ENCODE measurements around the gene AHCYL1.

DNA sequence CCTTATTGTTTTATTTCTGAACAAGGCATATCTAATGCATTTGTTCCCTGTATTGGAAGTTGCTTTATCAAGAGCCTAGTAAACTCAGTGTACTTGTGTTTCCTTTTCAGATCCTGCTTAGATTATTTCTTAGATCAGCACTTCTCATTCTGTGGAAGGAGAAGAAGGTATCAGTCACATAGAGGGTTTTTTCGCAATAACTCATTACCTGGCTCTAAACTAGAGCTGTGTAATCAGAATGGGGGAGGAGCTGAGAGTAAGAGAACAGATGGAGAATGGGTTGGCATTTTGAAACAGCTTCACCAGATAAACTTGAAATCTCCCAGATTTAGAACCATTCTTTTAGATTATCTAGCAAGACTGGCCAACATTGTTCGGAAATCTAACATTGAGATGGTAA is 11.0 kb downstream of the AHCYL1 start:
- TF ChIP-seq POLR2AphosphoS5 (IDR thresholded peaks at IDR 0.05; ENCODE audit: low read depth, low read length) (no peak), HDAC2 (IDR thresholded peaks at IDR 0.05; ENCODE audit: borderline replicate concordance in 1 of 2, low read depth in 2 of 2, low read length in 2 of 2) (no peak), POLR2A (IDR thresholded peaks at IDR 0.05; ENCODE audit: control extremely low read depth in 1 of 2, low read depth in 2 of 2, low read length in 2 of 2) (no peak), EP300 (IDR thresholded peaks at IDR 0.05; ENCODE audit: borderline replicate concordance in 1 of 2, low read depth in 2 of 2, low read length in 2 of 2) (no peak), SRF (IDR thresholded peaks at IDR 0.05; ENCODE audit: low read depth, low read length) (no peak), GABPA (IDR thresholded peaks at IDR 0.05; ENCODE audit: borderline replicate concordance, insufficient read depth, low read length) (no peak), GTF2F1 (IDR thresholded peaks at IDR 0.05; ENCODE audit: borderline replicate concordance, low read depth, low read length) (no peak), TAF1 (IDR thresholded peaks at IDR 0.05; ENCODE audit: low read depth, low read length) (no peak), RBBP5 (IDR thresholded peaks at IDR 0.05; ENCODE audit: borderline replicate concordance, low read depth, low read length) (no peak), CHD2 (IDR thresholded peaks at IDR 0.05; ENCODE audit: low read length) (no peak), RFX5 (IDR thresholded peaks at IDR 0.05; ENCODE audit: borderline replicate concordance, low read depth, low read length) (no peak)
- TF ChIP-seq, protein P1, sequence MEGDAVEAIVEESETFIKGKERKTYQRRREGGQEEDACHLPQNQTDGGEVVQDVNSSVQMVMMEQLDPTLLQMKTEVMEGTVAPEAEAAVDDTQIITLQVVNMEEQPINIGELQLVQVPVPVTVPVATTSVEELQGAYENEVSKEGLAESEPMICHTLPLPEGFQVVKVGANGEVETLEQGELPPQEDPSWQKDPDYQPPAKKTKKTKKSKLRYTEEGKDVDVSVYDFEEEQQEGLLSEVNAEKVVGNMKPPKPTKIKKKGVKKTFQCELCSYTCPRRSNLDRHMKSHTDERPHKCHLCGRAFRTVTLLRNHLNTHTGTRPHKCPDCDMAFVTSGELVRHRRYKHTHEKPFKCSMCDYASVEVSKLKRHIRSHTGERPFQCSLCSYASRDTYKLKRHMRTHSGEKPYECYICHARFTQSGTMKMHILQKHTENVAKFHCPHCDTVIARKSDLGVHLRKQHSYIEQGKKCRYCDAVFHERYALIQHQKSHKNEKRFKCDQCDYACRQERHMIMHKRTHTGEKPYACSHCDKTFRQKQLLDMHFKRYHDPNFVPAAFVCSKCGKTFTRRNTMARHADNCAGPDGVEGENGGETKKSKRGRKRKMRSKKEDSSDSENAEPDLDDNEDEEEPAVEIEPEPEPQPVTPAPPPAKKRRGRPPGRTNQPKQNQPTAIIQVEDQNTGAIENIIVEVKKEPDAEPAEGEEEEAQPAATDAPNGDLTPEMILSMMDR (IDR thresholded peaks at IDR 0.05; ENCODE audit: control extremely low read depth in 1 of 3, insufficient read depth in 1 of 3, low read depth in 1 of 3, low read length in 3 of 3): no peak
- TF ChIP-seq, protein P2, sequence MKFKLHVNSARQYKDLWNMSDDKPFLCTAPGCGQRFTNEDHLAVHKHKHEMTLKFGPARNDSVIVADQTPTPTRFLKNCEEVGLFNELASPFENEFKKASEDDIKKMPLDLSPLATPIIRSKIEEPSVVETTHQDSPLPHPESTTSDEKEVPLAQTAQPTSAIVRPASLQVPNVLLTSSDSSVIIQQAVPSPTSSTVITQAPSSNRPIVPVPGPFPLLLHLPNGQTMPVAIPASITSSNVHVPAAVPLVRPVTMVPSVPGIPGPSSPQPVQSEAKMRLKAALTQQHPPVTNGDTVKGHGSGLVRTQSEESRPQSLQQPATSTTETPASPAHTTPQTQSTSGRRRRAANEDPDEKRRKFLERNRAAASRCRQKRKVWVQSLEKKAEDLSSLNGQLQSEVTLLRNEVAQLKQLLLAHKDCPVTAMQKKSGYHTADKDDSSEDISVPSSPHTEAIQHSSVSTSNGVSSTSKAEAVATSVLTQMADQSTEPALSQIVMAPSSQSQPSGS (IDR thresholded peaks at IDR 0.05; ENCODE audit: low read length): no peak
- TF ChIP-seq, protein P3, sequence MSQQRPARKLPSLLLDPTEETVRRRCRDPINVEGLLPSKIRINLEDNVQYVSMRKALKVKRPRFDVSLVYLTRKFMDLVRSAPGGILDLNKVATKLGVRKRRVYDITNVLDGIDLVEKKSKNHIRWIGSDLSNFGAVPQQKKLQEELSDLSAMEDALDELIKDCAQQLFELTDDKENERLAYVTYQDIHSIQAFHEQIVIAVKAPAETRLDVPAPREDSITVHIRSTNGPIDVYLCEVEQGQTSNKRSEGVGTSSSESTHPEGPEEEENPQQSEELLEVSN (IDR thresholded peaks at IDR 0.05): no peak

Data from H1 (cell line).